Fibroblast of pulmonary artery (primary cell): ENCODE data around the gene CLTCL1.
A peak's percentile ranks its signal among the peaks of the same experiment; 100 is the strongest.
"Not testable (repeated sequence)": the region's sequence is repeated elsewhere in the genome, so short reads cannot be mapped to it uniquely, and the experiment has no call there.

ENCODE experiments used
- DNase-seq: peaks from one replicate; pipeline ENCODE4 v3.0.0-alpha.2; 2010; ENCODE audit warnings: low read depth
- H3K4me3 ChIP-seq: replicated peaks from 2 replicates; pipeline ENCODE4 v1.5.1; 2011; ENCODE audit warnings: low read depth, mild to moderate bottlenecking, control low read depth, low read length, moderate library complexity
- TF ChIP-seq, protein P1 (sequence below): IDR thresholded peaks from 2 replicates; pipeline ENCODE4 v1.5.1; 2011; ENCODE audit warnings: mild to moderate bottlenecking, control low read depth, low read length, inconsistent platforms; ENCODE audit errors: missing control alignments

The CLTCL1 gene

GRCh38 chr22:19291580-19292457 is at the start of gene CLTCL1:
TSS of gene CLTCL1 (minus strand) at chr22:19291719. CDS start at chr22:19291641, 78 bp downstream.
- TF ChIP-seq, protein P1, sequence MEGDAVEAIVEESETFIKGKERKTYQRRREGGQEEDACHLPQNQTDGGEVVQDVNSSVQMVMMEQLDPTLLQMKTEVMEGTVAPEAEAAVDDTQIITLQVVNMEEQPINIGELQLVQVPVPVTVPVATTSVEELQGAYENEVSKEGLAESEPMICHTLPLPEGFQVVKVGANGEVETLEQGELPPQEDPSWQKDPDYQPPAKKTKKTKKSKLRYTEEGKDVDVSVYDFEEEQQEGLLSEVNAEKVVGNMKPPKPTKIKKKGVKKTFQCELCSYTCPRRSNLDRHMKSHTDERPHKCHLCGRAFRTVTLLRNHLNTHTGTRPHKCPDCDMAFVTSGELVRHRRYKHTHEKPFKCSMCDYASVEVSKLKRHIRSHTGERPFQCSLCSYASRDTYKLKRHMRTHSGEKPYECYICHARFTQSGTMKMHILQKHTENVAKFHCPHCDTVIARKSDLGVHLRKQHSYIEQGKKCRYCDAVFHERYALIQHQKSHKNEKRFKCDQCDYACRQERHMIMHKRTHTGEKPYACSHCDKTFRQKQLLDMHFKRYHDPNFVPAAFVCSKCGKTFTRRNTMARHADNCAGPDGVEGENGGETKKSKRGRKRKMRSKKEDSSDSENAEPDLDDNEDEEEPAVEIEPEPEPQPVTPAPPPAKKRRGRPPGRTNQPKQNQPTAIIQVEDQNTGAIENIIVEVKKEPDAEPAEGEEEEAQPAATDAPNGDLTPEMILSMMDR: no peak
- peak; percentile 82 for DNase-seq
- peak within 1 kb of the TSS; percentile 77 for H3K4me3 ChIP-seq

- no peak overlapping the region for H3K4me3 ChIP-seq
- DNase-seq: no peak
- TF ChIP-seq, protein P1: no peak
Measured at GRCh38 chr22:19337137-19337536, 45.6 kb upstream of the CLTCL1 start.

DNA sequence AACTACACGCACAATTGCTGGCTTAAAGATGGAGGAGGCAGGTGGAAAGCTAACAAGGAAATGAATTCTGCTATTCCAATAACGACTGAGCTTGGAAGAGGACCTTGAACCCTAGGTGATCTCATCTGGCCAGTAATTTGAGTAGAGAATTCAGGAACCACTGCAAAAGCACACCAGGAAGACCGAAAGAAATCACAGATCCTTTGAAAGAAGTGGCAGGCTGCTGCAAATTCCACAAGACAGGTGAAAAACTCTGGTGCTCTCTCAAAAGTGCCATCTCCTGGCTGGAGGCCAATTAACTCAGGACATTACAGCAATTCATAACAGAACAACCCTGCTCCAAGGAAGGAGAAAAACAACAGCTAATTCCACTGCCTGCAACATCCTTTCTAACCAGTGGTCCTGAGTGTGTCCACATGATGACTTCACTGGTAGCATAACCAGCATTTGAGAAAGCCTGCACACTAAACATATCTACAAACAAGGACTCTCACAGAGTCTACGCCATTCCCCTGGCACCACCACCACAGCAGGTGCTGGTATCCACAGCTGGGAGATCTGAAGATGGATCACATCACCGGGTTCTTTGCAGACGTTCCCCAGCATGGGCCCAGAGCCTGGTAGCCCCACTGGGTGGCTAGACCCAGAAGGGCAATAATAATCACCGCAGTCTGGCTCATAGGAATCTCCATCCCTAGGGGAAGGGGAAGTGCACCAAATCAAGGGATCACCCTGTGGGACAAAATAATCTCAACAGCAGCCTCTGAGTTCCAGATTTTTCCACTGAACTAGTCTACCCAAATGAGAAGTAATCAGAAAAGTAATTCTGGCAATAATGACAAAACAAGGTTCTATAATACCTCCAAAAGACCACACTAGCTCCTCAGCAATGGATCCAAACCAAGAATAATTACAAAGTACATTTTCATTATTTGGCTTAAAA is 44.9 kb upstream of the CLTCL1 start:
- DNase-seq: no peak
- TF ChIP-seq, protein P1: no peak
- no peak overlapping the region for H3K4me3 ChIP-seq

DNA sequence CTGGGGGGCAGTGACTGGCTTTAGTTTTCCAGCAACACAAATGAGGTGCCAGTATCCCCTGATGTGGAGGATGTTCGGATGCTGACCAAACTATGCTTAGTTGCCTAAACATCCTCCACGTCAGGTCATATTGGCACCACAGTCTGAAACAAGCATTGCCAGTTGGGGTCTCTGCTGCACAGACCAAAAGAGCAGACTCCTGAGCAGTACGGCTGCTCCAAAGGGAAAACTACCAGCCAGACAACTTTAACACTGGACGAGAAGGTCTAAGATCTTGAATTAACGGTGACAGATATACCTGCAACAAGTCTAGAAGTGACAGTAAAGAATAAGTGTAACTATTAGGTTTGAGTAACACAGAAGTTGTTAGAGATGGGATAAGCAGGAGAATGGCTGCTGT is 40.5 kb upstream of the CLTCL1 start:
- TF ChIP-seq, protein P1: no peak
- no peak for DNase-seq
- no peak overlapping the region for H3K4me3 ChIP-seq

DNA sequence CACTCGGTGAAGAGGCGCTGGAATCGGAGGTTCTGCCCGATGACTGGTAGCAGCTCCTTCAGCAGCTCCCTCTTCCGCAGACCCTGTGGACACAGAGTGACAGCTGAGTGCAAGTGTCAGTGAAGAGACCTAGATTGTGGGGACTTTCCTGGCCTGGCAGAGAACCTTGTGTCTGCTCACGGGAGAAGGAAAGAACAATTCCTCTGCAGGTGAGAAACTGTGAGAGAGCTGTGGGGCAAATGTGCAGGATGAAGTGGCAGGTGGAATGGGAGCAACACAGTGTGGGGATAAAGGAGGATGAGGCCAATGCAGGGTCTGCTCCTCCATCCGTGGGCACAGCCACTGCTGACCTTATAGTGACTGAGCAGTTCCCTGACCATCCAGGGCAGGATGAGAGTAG is 40.0 kb upstream of the CLTCL1 start:
- TF ChIP-seq, protein P1: no peak
- no peak overlapping the region for H3K4me3 ChIP-seq
- no peak for DNase-seq

DNA sequence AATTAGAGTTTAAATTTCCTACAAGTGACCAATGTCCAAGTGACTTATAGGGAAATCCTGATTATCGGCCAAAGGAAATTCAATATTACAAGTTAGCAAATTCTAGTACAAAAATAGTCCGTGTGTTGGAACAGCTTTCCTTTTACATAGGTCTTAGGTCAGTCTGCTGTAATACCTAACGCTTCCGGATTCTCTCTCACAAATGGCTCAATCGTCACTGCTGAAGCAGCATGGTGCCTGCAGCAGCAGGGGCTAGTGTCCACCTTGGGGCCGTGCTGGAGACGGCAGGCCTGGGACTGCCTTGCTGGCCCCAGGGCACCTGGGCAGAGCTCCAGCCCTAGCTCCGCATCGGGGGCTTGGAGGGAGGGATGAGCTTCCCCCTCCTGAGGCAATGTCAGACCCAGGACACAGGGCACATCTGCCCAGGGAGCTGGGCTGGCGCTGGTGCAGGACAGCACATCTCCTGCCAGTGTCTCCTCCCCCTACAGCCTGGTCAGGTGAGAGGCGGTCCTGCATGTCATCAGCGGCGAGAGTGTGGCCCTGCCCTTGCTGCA is 39.4 kb upstream of the CLTCL1 start:
- TF ChIP-seq, protein P1: no peak
- no peak overlapping the region for H3K4me3 ChIP-seq
- DNase-seq: no peak

DNA sequence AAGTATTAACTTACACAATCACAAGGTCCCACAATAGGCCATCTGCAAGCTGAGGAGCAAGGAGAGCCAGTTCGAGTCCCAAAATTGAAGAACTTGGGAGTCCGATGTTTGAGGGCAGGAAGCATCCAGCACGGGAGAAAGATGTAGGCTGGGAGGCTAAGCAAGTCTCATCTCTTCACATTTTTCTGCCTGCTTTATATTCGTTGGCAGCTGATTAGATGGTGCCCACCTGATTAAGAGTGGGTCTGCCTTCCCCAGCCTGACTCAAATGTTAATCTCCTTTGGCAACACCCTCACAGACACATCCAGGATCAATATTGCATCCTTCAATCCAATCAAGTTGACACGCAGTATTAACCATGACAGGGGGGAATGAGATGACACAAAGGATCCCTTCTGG is 38.7 kb upstream of the CLTCL1 start:
- H3K4me3 ChIP-seq: not testable (repeated sequence)

More for the DNA sequence above, 38.7 kb upstream of the CLTCL1 start:
- DNase-seq: not testable (repeated sequence)
